ENCODE measurements around the gene KIAA0586. TPM values are rescaled to one million over a fixed set of nuclear protein-coding genes. Genes with fewer than 3 reads are reported as not detected.
"Not testable (repeated sequence)": the region's sequence is repeated elsewhere in the genome, so short reads cannot be mapped to it uniquely, and the experiment has no call there.

The KIAA0586 gene
- total RNA-seq, 2 donors from 2014 or later, result 23.1 to 39.7 TPM

GRCh38 chr14:58477653-58478052, 50.1 kb downstream of the KIAA0586 start:
- ATAC-seq (no peak), DNase-seq (ENCODE audit: low spot score) (no peak)
- Mint-ChIP-seq H3K27ac (no peak overlapping the region), H3K4me3 (no peak overlapping the region), H3K27me3 (no peaks in the 10 kb centered on the region), H3K36me3 (peaks cover 10% of the 10 kb centered on the region), H3K4me1 (ENCODE audit: low read depth in 2 of 2) (no peaks in the 10 kb centered on the region), H3K9me3 (no peaks in the 10 kb centered on the region)

- not testable (repeated sequence) for H3K4me3 Mint-ChIP-seq; DNase-seq (ENCODE audit: low spot score); H3K27me3 Mint-ChIP-seq; ATAC-seq; H3K27ac Mint-ChIP-seq; H3K4me1 Mint-ChIP-seq (ENCODE audit: low read depth in 2 of 2); H3K9me3 Mint-ChIP-seq
- H3K36me3 Mint-ChIP-seq, result peaks cover 10% of the 10 kb centered on the region
These were observed 50.8 kb downstream of the KIAA0586 start for GRCh38 chr14:58478329-58478728.

- H3K27me3 Mint-ChIP-seq, result no peaks in the 10 kb centered on the region
- DNase-seq (ENCODE audit: low spot score) (no peak), ATAC-seq (no peak)
- no peaks in the 10 kb centered on the region for H3K4me1 Mint-ChIP-seq (ENCODE audit: low read depth in 2 of 2)
- H3K4me3 Mint-ChIP-seq, result no peak overlapping the region
- H3K36me3 Mint-ChIP-seq, result peaks cover 10% of the 10 kb centered on the region
- no peaks in the 10 kb centered on the region for H3K9me3 Mint-ChIP-seq
- H3K27ac Mint-ChIP-seq, result no peak overlapping the region
These were observed 52.5 kb downstream of the KIAA0586 start for GRCh38 chr14:58479975-58480374.

- ATAC-seq (no peak), DNase-seq (ENCODE audit: low spot score) (no peak)
- Mint-ChIP-seq H3K36me3 (peaks cover 17% of the 10 kb centered on the region), H3K27ac (no peak overlapping the region), H3K9me3 (peaks cover 2% of the 10 kb centered on the region), H3K4me1 (ENCODE audit: low read depth in 2 of 2) (peaks cover 0 to 4% of the 10 kb centered on the region in 2 donors), H3K4me3 (no peak overlapping the region), H3K27me3 (no peaks in the 10 kb centered on the region)
These were observed 56.7 kb downstream of the KIAA0586 start for GRCh38 chr14:58484176-58484575.

GRCh38 chr14:58488550-58488949, 61.0 kb downstream of the KIAA0586 start:
- H3K4me1 Mint-ChIP-seq (ENCODE audit: low read depth in 2 of 2), result peaks cover 0 to 4% of the 10 kb centered on the region in 2 donors
- peaks cover 7% of the 10 kb centered on the region for H3K36me3 Mint-ChIP-seq
- DNase-seq (ENCODE audit: low spot score) (no peak), ATAC-seq (no peak)
- no peak overlapping the region for H3K4me3 Mint-ChIP-seq
- H3K27ac Mint-ChIP-seq, result no peak overlapping the region
- no peaks in the 10 kb centered on the region for H3K27me3 Mint-ChIP-seq
- H3K9me3 Mint-ChIP-seq, result peaks cover 2% of the 10 kb centered on the region

DNA sequence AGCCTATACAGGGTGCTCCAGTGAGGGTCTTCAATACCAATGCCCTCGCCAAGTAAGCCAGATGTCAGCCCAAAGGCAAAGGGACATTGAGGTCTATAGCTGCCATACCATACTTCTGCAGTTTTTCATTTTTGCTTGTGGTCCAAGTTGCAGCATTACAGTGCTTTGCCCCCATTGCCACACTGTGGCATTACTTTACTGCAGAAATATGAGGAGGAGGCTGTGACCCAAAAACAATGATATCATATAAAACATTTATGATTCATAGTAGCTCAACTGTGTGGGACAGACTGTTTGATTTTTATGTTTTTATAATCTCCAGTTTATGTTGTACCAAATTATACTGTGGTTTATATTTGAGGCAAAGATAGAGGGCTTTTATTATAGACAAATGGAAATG, 64.1 kb downstream of the KIAA0586 start:
- ATAC-seq (no peak), DNase-seq (ENCODE audit: low spot score) (no peak)
- H3K36me3 Mint-ChIP-seq, result no peaks in the 10 kb centered on the region
- H3K27ac Mint-ChIP-seq, result no peak overlapping the region
- peaks cover 0 to 4% of the 10 kb centered on the region in 2 donors for H3K4me1 Mint-ChIP-seq (ENCODE audit: low read depth in 2 of 2)
- no peaks in the 10 kb centered on the region for H3K9me3 Mint-ChIP-seq
- no peaks in the 10 kb centered on the region for H3K27me3 Mint-ChIP-seq
- H3K4me3 Mint-ChIP-seq, result no peak overlapping the region

DNA sequence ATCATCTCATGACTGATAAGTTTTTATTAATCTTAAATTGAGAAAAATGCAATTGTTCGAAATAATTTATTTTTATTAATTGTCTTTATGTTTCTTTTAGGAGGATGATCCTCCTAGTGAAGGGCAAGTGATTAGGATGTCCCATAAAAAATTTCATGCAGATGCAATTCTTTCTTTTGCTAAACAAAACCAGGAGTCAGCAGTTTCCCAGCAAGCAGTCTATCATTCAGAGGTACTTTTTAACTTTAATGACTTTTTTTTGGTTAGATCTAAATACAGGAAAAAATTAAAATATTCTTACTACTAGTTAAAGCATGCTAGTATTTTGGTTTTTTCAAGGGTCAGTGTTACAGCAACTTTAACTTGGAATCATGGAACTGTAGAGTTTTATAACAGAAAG, 64.5 kb downstream of the KIAA0586 start:
- H3K27me3 Mint-ChIP-seq, result no peaks in the 10 kb centered on the region
- H3K27ac Mint-ChIP-seq, result no peak overlapping the region
- no peak for ATAC-seq

DNA sequence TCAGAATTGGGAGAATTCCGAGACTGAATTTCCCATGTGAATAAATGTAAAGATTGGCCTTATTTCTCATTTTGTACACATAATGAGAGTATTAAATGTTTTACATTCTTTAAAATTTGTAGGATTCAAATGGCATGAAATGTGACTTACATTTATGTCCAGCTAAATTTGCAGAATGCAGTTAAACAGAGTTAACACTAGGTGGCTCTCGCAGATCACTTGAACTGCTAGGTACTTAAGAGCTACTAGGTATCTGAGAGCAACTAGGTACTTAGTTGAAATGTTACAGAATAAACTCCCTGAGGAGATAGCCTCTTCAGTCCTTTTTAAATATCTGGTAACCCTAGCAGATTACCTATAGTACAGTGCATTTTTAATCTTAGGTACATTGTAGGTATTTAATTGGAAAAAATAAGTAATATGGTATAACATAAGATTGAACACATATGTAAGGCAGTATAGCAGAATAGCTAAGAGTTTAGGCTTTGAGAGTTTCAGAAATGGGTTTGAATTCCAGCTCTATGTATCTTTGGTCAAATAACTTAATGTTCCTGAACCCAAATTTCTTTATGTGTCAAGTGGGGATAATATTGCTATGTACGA, 73.8 kb downstream of the KIAA0586 start:
- DNase-seq (ENCODE audit: low spot score), result no peak
- peaks cover 6% of the 10 kb centered on the region for H3K36me3 Mint-ChIP-seq
- no peaks in the 10 kb centered on the region for H3K27me3 Mint-ChIP-seq
- peak in 1 of 2 donors; percentile 69 for ATAC-seq
- H3K4me1 Mint-ChIP-seq (ENCODE audit: low read depth in 2 of 2), result no peaks in the 10 kb centered on the region
- H3K9me3 Mint-ChIP-seq, result no peaks in the 10 kb centered on the region
- H3K4me3 Mint-ChIP-seq, result no peak overlapping the region
- H3K27ac Mint-ChIP-seq, result no peak overlapping the region

More for the DNA sequence above, 64.5 kb downstream of the KIAA0586 start:
- peaks cover 0 to 4% of the 10 kb centered on the region in 2 donors for H3K4me1 Mint-ChIP-seq (ENCODE audit: low read depth in 2 of 2)
- H3K9me3 Mint-ChIP-seq, result no peaks in the 10 kb centered on the region
- H3K4me3 Mint-ChIP-seq, result no peak overlapping the region
- no peaks in the 10 kb centered on the region for H3K36me3 Mint-ChIP-seq
- no peak for DNase-seq (ENCODE audit: low spot score)

GRCh38 chr14:58513272-58513671, 85.8 kb downstream of the KIAA0586 start:
- DNase-seq (ENCODE audit: low spot score) (no peak), ATAC-seq (no peak)
- Mint-ChIP-seq H3K36me3 (peaks cover 16% of the 10 kb centered on the region), H3K4me3 (no peak overlapping the region), H3K4me1 (ENCODE audit: low read depth in 2 of 2) (no peaks in the 10 kb centered on the region), H3K27me3 (no peaks in the 10 kb centered on the region), H3K27ac (no peak overlapping the region), H3K9me3 (no peaks in the 10 kb centered on the region)

- no peaks in the 10 kb centered on the region for H3K9me3 Mint-ChIP-seq
- no peaks in the 10 kb centered on the region for H3K4me1 Mint-ChIP-seq (ENCODE audit: low read depth in 2 of 2)
- peaks cover 25% of the 10 kb centered on the region for H3K36me3 Mint-ChIP-seq
- no peak overlapping the region for H3K4me3 Mint-ChIP-seq
- ATAC-seq, result no peak
- no peaks in the 10 kb centered on the region for H3K27me3 Mint-ChIP-seq
- H3K27ac Mint-ChIP-seq, result no peak overlapping the region
- no peak for DNase-seq (ENCODE audit: low spot score)
These were observed 90.1 kb downstream of the KIAA0586 start for GRCh38 chr14:58517592-58517991.

- not testable (repeated sequence) for H3K4me1 Mint-ChIP-seq (ENCODE audit: low read depth in 2 of 2); ATAC-seq; H3K27me3 Mint-ChIP-seq; H3K4me3 Mint-ChIP-seq; DNase-seq (ENCODE audit: low spot score); H3K27ac Mint-ChIP-seq
- peaks cover 24% of the 10 kb centered on the region for H3K36me3 Mint-ChIP-seq
- H3K9me3 Mint-ChIP-seq, result peaks cover 22% of the 10 kb centered on the region
These were observed 98.2 kb downstream of the KIAA0586 start for GRCh38 chr14:58525691-58526090.

- Mint-ChIP-seq H3K27me3 (no peaks in the 10 kb centered on the region), H3K9me3 (peaks cover 10% of the 10 kb centered on the region), H3K27ac (no peak overlapping the region), H3K36me3 (peaks cover 5% of the 10 kb centered on the region), H3K4me3 (no peak overlapping the region), H3K4me1 (ENCODE audit: low read depth in 2 of 2) (peaks cover 0 to 3% of the 10 kb centered on the region in 2 donors)
- peak in 1 of 2 donors; percentile 48 for ATAC-seq
- DNase-seq (ENCODE audit: low spot score), result no peak
These were observed 105.9 kb downstream of the KIAA0586 start for GRCh38 chr14:58533446-58533845.

DNA sequence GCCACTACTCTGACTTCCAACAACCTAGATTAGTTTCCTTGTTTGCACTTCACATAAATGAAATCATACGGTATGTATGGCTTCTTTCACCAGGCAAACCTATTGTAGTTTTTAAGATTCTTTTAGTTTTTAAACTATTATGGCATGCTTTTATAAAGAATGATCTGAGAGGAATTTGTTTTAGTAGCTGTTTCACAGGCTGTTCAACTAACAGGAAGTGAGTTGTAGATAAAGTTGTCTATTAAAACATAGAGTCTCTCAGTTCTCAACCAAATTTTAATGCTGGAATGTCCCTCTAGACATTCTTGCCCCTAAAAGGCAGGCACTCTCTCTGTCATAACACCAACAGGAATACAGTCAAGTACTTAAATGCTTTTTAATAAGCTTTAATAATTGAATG, 107.5 kb downstream of the KIAA0586 start:
- Mint-ChIP-seq H3K27ac (no peak overlapping the region), H3K4me3 (no peak overlapping the region), H3K9me3 (no peaks in the 10 kb centered on the region), H3K27me3 (no peaks in the 10 kb centered on the region), H3K36me3 (no peaks in the 10 kb centered on the region), H3K4me1 (ENCODE audit: low read depth in 2 of 2) (peaks cover 0 to 3% of the 10 kb centered on the region in 2 donors)
- DNase-seq (ENCODE audit: low spot score), result no peak
- ATAC-seq, result no peak

DNA sequence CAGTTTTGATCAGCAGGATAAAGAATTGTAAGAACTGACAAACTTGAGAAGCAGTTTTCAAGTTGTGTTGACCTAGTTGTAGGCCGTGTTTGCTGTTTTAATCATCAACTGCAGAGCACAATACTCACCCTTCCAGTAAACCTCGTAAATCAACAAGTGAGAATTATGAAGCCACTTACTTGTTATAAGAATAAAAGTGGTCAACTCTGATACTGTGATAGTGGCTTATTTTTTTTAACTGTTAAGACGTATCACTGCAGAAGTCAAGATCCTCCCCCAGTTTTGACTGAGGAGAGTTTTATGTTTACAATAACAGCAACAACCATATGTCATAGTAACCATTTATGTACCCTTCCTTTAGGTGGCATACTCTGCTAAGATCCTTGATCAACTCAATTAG, 109.5 kb downstream of the KIAA0586 start:
- Mint-ChIP-seq H3K4me1 (ENCODE audit: low read depth in 2 of 2) (peaks cover 0 to 3% of the 10 kb centered on the region in 2 donors), H3K9me3 (no peaks in the 10 kb centered on the region), H3K4me3 (no peak overlapping the region), H3K36me3 (no peaks in the 10 kb centered on the region), H3K27ac (no peak overlapping the region), H3K27me3 (no peaks in the 10 kb centered on the region)
- DNase-seq (ENCODE audit: low spot score), result no peak
- ATAC-seq, result no peak

Measured in natural killer cell treated with Interleukin-12 subunit alpha and Interleukin-12 subunit beta and Interleukin-15 and Interleukin-18, amount 100 ng/mL, for 72 hours (primary cell).